Cardiac fibroblast (primary cell): ENCODE measurements around the gene IP6K3.

Experiments used
- DNase-seq, 2 donors: peaks; one replicate each; pipeline versions ENCODE4 v3.0.0 to v3.0.0-alpha.2; 2010; ENCODE audit warnings: low read depth in 2 of 2
- H3K4me3 ChIP-seq, 2 donors: replicated peaks in 1 of 2; 1 replicate in 1 of 2; 2 replicates in 1 of 2; pipeline ENCODE4 v1.5.1; 2011; ENCODE audit warnings: low read depth in 2 of 2, low read length in 2 of 2, mild to moderate bottlenecking in 2 of 2, moderate library complexity in 1 of 2
- CTCF ChIP-seq: IDR thresholded peaks from one replicate; pipeline ENCODE4 v1.5.1; 2011; ENCODE audit warnings: low read depth, mild to moderate bottlenecking, low read length, inconsistent platforms

IP6K3 gene

GRCh38 chr6:33732385-33732784, 14.3 kb downstream of the IP6K3 start:
- H3K4me3 ChIP-seq: no peak overlapping the region
- no peak for DNase-seq
- no peak for TF ChIP-seq CTCF

DNA sequence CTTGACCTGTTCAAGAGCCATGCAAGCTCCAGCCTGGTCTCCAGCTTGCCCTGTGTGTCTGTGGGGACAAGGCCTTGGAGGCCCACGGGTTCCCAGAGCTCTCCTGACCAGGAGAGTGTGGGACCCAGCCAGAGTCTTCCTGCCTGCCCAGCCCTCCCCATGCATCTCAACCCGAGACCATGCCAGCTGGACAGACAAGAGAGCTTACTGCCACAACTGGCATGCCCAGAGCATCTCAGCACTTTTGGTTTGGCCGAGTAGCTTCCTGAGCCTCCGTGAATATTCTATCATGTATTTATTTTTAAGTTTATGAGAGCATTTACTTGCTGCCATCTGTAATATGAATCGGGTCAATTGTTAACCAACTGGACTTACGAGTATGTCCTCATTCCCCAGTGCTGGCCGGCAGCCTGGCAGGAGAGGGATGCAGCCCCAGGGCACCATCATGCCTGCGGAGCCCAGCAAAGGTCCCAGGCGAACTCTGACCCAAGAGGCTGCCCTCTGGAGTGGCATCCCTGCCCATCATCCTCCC, 14.9 kb downstream of the IP6K3 start:
- TF ChIP-seq CTCF: no peak
- no peak overlapping the region for H3K4me3 ChIP-seq
- no peak for DNase-seq

GRCh38 chr6:33731035-33731434, 15.7 kb downstream of the IP6K3 start:
- no peak overlapping the region for H3K4me3 ChIP-seq
- no peak for TF ChIP-seq CTCF
- DNase-seq: no peak

GRCh38 chr6:33730611-33731010, 16.1 kb downstream of the IP6K3 start:
- no peak overlapping the region for H3K4me3 ChIP-seq
- no peak for TF ChIP-seq CTCF
- no peak for DNase-seq

GRCh38 chr6:33729059-33729458, 17.6 kb downstream of the IP6K3 start:
- H3K4me3 ChIP-seq: no peak overlapping the region
- no peak for TF ChIP-seq CTCF

DNA sequence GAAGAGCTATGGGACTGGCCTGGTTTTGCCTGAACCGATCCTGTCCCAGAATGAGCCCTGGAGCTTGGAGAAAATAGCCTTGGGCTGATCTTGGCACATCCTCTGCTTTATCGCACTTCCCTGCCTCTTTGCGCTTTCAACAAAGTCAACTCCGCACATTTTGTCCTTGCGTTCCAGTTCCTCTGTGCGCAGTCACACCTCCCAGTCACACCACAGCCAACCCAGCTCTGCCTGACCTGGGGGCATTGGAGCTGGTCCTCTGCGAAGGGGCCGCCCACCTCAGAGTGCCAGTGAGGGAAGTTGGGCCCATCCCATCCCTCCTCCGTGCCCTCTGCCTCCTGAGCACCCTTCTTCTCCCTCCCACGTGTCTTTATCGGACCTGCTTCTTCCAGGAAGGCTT, 18.3 kb downstream of the IP6K3 start:
- TF ChIP-seq CTCF: no peak
- DNase-seq: no peak
- no peak overlapping the region for H3K4me3 ChIP-seq

More at GRCh38 chr6:33729059-33729458, 17.6 kb downstream of the IP6K3 start:
- DNase-seq: no peak

GRCh38 chr6:33727932-33728331, 18.8 kb downstream of the IP6K3 start:
- DNase-seq: no peak
- H3K4me3 ChIP-seq: no peak overlapping the region
- TF ChIP-seq CTCF: no peak
